ENCODE measurements around the gene ARMH1.

Gene ARMH1

DNA sequence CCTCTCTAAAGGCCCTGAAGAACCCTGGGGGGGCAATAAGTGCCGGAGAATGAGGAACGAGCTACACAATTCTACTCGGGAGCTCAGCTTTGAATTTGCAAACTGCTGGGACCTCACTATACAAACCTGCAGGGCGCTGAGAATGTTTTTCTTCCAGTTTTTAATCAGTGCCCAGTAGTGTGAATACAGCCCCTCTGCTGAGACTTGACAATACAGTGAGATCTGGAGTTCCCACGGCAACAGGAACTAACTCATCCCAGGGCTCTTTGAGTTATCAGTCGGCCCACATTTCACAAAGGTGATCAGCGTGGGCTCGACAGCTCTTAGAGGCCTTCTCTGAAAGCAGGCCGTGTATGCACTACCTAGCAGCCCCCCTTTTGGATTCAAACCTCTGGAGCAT lies 41.9 kb upstream of the ARMH1 start:
- Histone ChIP-seq H3K4me3 (ENCODE audit: low read length, poor library complexity, severe bottlenecking) (peak overlapping the region; percentile 93), H3K4me2 (ENCODE audit: low read depth, low read length, poor library complexity, severe bottlenecking) (peak overlapping the region; percentile 85), H3K79me2 (ENCODE audit: insufficient read depth, low read length) (peaks cover 51% of the 10 kb centered on the region), H4K20me1 (ENCODE audit: insufficient read depth, low read length, poor library complexity, severe bottlenecking) (peaks cover 25% of the 10 kb centered on the region), H3K9ac (ENCODE audit: low read depth, low read length, poor library complexity, severe bottlenecking) (peak overlapping the region; percentile 88), H3K36me3 (ENCODE audit: insufficient read depth, low read length) (peaks cover 35% of the 10 kb centered on the region; the same call in 1 of the 2 replicates), H3K9me3 (ENCODE audit: insufficient read depth, low read depth, low read length) (no peaks in the 10 kb centered on the region), H3F3A (ENCODE audit: low read depth) (peaks cover 3% of the 10 kb centered on the region), H3K27me3 (ENCODE audit: insufficient read depth, low read length, poor library complexity, severe bottlenecking) (peaks cover 3% of the 10 kb centered on the region), H3K4me1 (ENCODE audit: insufficient read depth, low read length, poor library complexity, severe bottlenecking) (peaks cover 36% of the 10 kb centered on the region), H2AFZ (ENCODE audit: low read length) (no peak overlapping the region), H3K9me2 (replicated peaks; ENCODE audit: low read depth, low read length) (no peaks in the 10 kb centered on the region)
- TF ChIP-seq, protein P1, sequence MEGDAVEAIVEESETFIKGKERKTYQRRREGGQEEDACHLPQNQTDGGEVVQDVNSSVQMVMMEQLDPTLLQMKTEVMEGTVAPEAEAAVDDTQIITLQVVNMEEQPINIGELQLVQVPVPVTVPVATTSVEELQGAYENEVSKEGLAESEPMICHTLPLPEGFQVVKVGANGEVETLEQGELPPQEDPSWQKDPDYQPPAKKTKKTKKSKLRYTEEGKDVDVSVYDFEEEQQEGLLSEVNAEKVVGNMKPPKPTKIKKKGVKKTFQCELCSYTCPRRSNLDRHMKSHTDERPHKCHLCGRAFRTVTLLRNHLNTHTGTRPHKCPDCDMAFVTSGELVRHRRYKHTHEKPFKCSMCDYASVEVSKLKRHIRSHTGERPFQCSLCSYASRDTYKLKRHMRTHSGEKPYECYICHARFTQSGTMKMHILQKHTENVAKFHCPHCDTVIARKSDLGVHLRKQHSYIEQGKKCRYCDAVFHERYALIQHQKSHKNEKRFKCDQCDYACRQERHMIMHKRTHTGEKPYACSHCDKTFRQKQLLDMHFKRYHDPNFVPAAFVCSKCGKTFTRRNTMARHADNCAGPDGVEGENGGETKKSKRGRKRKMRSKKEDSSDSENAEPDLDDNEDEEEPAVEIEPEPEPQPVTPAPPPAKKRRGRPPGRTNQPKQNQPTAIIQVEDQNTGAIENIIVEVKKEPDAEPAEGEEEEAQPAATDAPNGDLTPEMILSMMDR (conservative IDR thresholded peaks at IDR 0.05; ENCODE audit: low read length) = no peak
- no peak for TF ChIP-seq EZH2phosphoT487 (IDR thresholded peaks at IDR 0.05; ENCODE audit: borderline replicate concordance)

DNA sequence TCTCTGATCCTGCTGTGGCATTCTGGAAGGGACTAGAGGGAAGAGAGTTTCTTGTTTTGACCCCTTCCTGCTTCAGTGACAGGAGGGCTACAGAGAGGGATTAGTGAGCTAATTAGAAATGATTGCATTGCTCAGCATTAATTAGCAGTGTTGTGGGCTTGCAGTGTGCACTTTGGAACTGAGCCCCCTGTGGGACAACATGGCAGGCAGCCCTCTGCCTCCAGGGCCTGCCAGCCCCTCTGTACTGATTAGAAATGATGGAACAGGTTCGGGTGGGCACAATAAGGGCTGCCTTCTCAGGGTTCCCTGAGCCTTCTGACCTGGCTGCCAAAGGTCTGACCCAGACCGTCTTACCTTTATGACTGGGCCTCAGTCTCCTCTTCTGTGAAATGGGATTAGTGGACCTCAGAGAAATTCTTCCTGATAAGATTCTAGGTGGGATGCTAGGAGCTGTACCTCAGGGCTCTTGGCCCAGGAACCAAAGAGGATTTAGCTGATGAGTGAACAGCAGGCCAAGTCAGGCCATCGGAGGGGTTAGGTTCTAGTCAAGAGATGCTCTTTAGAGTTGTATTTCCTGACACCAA lies 39.8 kb upstream of the ARMH1 start:
- Histone ChIP-seq H3K27me3 (ENCODE audit: insufficient read depth, low read length, poor library complexity, severe bottlenecking) (peaks cover 3% of the 10 kb centered on the region), H3K9me2 (replicated peaks; ENCODE audit: low read depth, low read length) (no peaks in the 10 kb centered on the region), H3K4me2 (ENCODE audit: low read depth, low read length, poor library complexity, severe bottlenecking) (peak overlapping the region; percentile 85), H3K4me3 (ENCODE audit: low read length, poor library complexity, severe bottlenecking) (peak overlapping the region; percentile 93), H2AFZ (ENCODE audit: low read length) (no peak overlapping the region), H4K20me1 (ENCODE audit: insufficient read depth, low read length, poor library complexity, severe bottlenecking) (peaks cover 25% of the 10 kb centered on the region), H3K4me1 (ENCODE audit: insufficient read depth, low read length, poor library complexity, severe bottlenecking) (peaks cover 36% of the 10 kb centered on the region), H3K79me2 (ENCODE audit: insufficient read depth, low read length) (peaks cover 61% of the 10 kb centered on the region), H3K9ac (ENCODE audit: low read depth, low read length, poor library complexity, severe bottlenecking) (peak overlapping the region; percentile 88), H3K9me3 (ENCODE audit: insufficient read depth, low read depth, low read length) (no peaks in the 10 kb centered on the region), H3K36me3 (ENCODE audit: insufficient read depth, low read length) (peaks cover 47% of the 10 kb centered on the region; the same call in 1 of the 2 replicates), H3F3A (ENCODE audit: low read depth) (peaks cover 3% of the 10 kb centered on the region)
- TF ChIP-seq, protein P1 (conservative IDR thresholded peaks at IDR 0.05; ENCODE audit: low read length) = no peak
- no peak for TF ChIP-seq EZH2phosphoT487 (IDR thresholded peaks at IDR 0.05; ENCODE audit: borderline replicate concordance)

DNA sequence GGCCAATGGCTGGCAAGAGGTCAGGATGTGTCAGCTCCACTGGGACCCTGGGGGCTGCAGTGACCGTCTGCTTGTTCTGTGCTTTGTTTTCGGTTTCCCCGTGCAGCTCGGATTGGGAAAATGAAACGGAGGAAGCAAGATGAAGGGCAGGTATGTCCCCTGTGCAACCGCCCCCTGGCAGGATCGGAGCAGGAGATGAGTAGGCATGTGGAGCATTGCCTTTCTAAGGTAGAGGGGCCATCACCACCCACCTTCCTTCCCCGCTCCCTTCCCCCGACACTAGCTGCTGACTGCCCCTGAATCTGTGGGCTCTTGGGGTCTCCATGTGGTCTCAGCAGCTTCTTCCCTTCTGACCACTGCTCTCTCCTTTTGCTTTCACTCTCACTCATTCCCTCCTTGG lies 39.1 kb upstream of the ARMH1 start:
- Histone ChIP-seq H3K9me3 (ENCODE audit: insufficient read depth, low read depth, low read length) (no peaks in the 10 kb centered on the region), H3K4me3 (ENCODE audit: low read length, poor library complexity, severe bottlenecking) (no peak overlapping the region), H3K9me2 (replicated peaks; ENCODE audit: low read depth, low read length) (no peaks in the 10 kb centered on the region), H3K36me3 (ENCODE audit: insufficient read depth, low read length) (peaks cover 53% of the 10 kb centered on the region; the same call in 1 of the 2 replicates), H3K4me2 (ENCODE audit: low read depth, low read length, poor library complexity, severe bottlenecking) (peak overlapping the region; percentile 85), H3K27me3 (ENCODE audit: insufficient read depth, low read length, poor library complexity, severe bottlenecking) (peaks cover 3% of the 10 kb centered on the region), H3K4me1 (ENCODE audit: insufficient read depth, low read length, poor library complexity, severe bottlenecking) (peaks cover 35% of the 10 kb centered on the region), H3K79me2 (ENCODE audit: insufficient read depth, low read length) (peaks cover 61% of the 10 kb centered on the region), H2AFZ (ENCODE audit: low read length) (no peak overlapping the region), H3K9ac (ENCODE audit: low read depth, low read length, poor library complexity, severe bottlenecking) (peak overlapping the region; percentile 9), H3F3A (ENCODE audit: low read depth) (peaks cover 3% of the 10 kb centered on the region), H4K20me1 (ENCODE audit: insufficient read depth, low read length, poor library complexity, severe bottlenecking) (peaks cover 25% of the 10 kb centered on the region)
- TF ChIP-seq EZH2phosphoT487 (IDR thresholded peaks at IDR 0.05; ENCODE audit: borderline replicate concordance) = no peak
- TF ChIP-seq, protein P1 (conservative IDR thresholded peaks at IDR 0.05; ENCODE audit: low read length) = no peak
